Ascending aorta (tissue), 2 donors: Measurements from ENCODE around the gene ALDH3A2. TPM values are rescaled to one million over a fixed set of nuclear protein-coding genes. Genes with fewer than 3 reads are reported as not detected.

Source experiments
- DNase-seq, 2 donors: peaks; one replicate each; pipeline ENCODE4 v3.0.0-alpha.2; 2019; ENCODE audit warnings: low spot score in 2 of 2
- H3K27ac ChIP-seq, 2 donors: fragments of 200-600 bp; sonication (generic); one replicate each; pipeline ENCODE4 v1.5.1; 2016 to 2017; ENCODE audit warnings: mild to moderate bottlenecking in 1 of 2
- H3K27me3 ChIP-seq: fragments of 200-600 bp; sonication (generic); one replicate; pipeline ENCODE4 v1.5.1; 2017
- H3K36me3 ChIP-seq, 2 donors: fragments of 200-600 bp; sonication (generic); one replicate each; pipeline ENCODE4 v1.5.1; 2016
- H3K4me1 ChIP-seq, 2 donors: fragments of 200-600 bp; sonication (generic); one replicate each; pipeline ENCODE4 v1.5.1; 2016 to 2017; ENCODE audit warnings: mild to moderate bottlenecking in 1 of 2
- H3K4me3 ChIP-seq, 2 donors: fragments of 200-600 bp; sonication (generic); one replicate each; pipeline ENCODE4 v1.5.1; 2016 to 2017; ENCODE audit warnings: mild to moderate bottlenecking in 1 of 2
- H3K9me3 ChIP-seq, 2 donors: fragments of 200-600 bp; sonication (generic); one replicate each; pipeline ENCODE4 v1.5.1; 2016
- CTCF ChIP-seq, 3 experiments: fragments of 200-600 bp in 2 of 3; fragments of 450-650 bp in 1 of 3; sonication (generic) in 2 of 3; IDR thresholded peaks; one replicate each; pipeline ENCODE4 v1.5.1; 2016 to 2019; ENCODE audit warnings: antibody characterized with exemption in 3 of 3, mild to moderate bottlenecking in 1 of 3, moderate library complexity in 1 of 3
- intact Hi-C: fragments of 100-400 bp; cut with DNase I; formaldehyde crosslinking; loops from one replicate; pipeline ENCODE4 v1.15.1; 2023
- total RNA-seq: library from RNA; depleted of rRNA; stranded (reverse); fragments of >200 nt; gene quantifications from one replicate; pipeline ENCODE4 v1.1.0, GENCODE V29; 2016

Gene ALDH3A2
- total RNA-seq, 1 donor from 2014 or later = 189 TPM

DNA sequence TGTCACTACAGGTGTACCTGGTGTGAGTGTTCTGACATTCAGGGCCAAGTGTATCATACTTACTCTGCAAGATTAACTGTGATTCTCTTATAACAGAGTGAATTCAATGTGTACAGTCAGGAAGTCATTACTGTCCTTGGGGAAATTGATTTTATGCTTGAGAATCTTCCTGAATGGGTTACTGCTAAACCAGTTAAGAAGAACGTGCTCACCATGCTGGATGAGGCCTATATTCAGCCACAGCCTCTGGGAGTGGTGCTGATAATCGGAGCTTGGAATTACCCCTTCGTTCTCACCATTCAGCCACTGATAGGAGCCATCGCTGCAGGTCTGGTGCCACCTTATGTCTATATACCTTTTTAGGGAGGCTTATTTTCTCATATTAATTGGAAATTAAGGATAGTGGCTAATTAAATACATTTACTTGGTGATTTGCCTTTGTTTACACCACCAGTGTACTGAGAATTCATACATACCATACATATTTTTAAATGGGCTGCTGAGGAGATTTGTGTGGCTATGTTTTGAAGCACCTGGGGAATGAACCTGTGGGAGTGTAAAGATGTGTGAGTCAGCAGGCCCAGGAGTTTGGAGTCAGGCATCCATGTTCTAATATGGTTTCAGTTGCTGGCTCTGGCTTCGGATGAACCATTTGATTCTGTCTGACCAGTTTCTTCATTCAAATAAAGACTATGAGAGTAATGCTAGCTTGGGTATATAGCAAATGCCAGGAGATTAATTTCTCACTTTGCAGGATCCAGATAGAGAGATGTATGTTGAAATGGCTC is 3.1 kb downstream of the ALDH3A2 start:
- intact Hi-C loops = no loop called here
- H3K4me3 ChIP-seq = peak overlapping the region; percentile 16 to 85

GRCh38 chr17:19652595-19652994 is 4.0 kb downstream of the ALDH3A2 start:
- Histone ChIP-seq H3K27ac (peak overlapping the region; percentile 59 to 64), H3K4me1 (peaks cover 0 to 26% of the 10 kb centered on the region in 2 donors)

More for the DNA sequence above, 3.1 kb downstream of the ALDH3A2 start:
- no peaks in the 10 kb centered on the region for H3K9me3 ChIP-seq
- no peak for TF ChIP-seq CTCF (IDR thresholded peaks at IDR 0.05)
- no peak for DNase-seq
- no peaks in the 10 kb centered on the region for H3K27me3 ChIP-seq
- H3K36me3 ChIP-seq = peaks cover 32 to 33% of the 10 kb centered on the region in 2 donors
- peak overlapping the region; percentile 59 to 64 for H3K27ac ChIP-seq
- peaks cover 9 to 31% of the 10 kb centered on the region in 2 donors for H3K4me1 ChIP-seq

DNA sequence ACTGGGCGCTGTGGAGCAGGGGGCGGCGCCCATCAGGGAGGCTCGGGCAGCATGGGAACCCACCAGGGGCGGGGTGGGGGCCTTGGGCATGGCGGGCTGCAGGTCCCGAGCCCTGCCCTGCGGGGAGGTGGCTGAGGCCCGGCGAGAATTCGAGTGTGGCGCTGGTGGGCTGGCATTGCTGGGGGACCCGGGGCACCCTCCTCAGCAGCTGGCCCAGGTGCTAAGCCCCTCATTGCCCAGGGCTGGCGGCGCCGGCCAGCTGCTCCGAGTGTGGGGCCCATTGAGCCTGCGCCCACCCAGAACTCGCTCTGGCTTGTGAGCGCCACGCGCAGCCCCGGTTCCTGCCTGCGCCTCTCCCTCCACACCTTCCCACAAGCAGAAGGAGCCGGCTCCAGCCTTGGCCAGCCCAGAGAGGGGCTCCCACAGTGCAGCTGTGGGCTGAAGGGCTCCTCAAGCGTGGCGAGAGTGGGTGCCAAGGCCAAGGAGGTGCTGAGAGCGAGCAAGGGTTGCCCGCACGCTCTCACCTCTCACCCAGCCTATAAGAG is 5.9 kb downstream of the ALDH3A2 start:
- no peak for TF ChIP-seq CTCF (IDR thresholded peaks at IDR 0.05)
- peaks cover 3 to 34% of the 10 kb centered on the region in 2 donors for H3K4me1 ChIP-seq
- no peak for DNase-seq
- no peak overlapping the region for H3K4me3 ChIP-seq
- H3K27ac ChIP-seq = no peak overlapping the region
- no peaks in the 10 kb centered on the region for H3K27me3 ChIP-seq
- no peaks in the 10 kb centered on the region for H3K9me3 ChIP-seq
- peaks cover 32 to 37% of the 10 kb centered on the region in 2 donors for H3K36me3 ChIP-seq
- intact Hi-C loops = no loop called here

More at GRCh38 chr17:19652595-19652994, 4.0 kb downstream of the ALDH3A2 start:
- H3K9me3 ChIP-seq = no peaks in the 10 kb centered on the region
- H3K27me3 ChIP-seq = no peaks in the 10 kb centered on the region
- intact Hi-C loops = no loop called here
- no peak for DNase-seq
- H3K4me3 ChIP-seq = peak overlapping the region in 1 of 2 donors; percentile 16
- H3K36me3 ChIP-seq = peaks cover 32 to 34% of the 10 kb centered on the region in 2 donors
- TF ChIP-seq CTCF (IDR thresholded peaks at IDR 0.05) = no peak

GRCh38 chr17:19654896-19655295 is 6.3 kb downstream of the ALDH3A2 start:
- no peak for DNase-seq
- intact Hi-C loops = no loop called here
- no peak overlapping the region for H3K4me3 ChIP-seq
- H3K27me3 ChIP-seq = no peaks in the 10 kb centered on the region
- no peak overlapping the region for H3K27ac ChIP-seq
- TF ChIP-seq CTCF (IDR thresholded peaks at IDR 0.05) = no peak
- H3K4me1 ChIP-seq = peaks cover 3 to 34% of the 10 kb centered on the region in 2 donors
- H3K9me3 ChIP-seq = no peaks in the 10 kb centered on the region
- peaks cover 32 to 37% of the 10 kb centered on the region in 2 donors for H3K36me3 ChIP-seq

GRCh38 chr17:19656336-19656735 is 7.8 kb downstream of the ALDH3A2 start:
- no peak for TF ChIP-seq CTCF (IDR thresholded peaks at IDR 0.05)

More at GRCh38 chr17:19656336-19656735, 7.8 kb downstream of the ALDH3A2 start:
- Histone ChIP-seq H3K4me1 (peaks cover 3 to 32% of the 10 kb centered on the region in 2 donors), H3K36me3 (peaks cover 32 to 42% of the 10 kb centered on the region in 2 donors), H3K9me3 (no peaks in the 10 kb centered on the region), H3K27ac (peak overlapping the region in 1 of 2 donors; percentile 5), H3K27me3 (no peaks in the 10 kb centered on the region), H3K4me3 (no peak overlapping the region)
- intact Hi-C loops = no loop called here
- no peak for DNase-seq
